HepG2 (cell line): ENCODE measurements around the gene SCYL1. TPM values are rescaled to one million over a fixed set of nuclear protein-coding genes. Genes with fewer than 3 reads are reported as not detected.

Experiments
- CENPX ChIP-seq: sonication (generic); formaldehyde crosslinking; IDR thresholded peaks from 2 replicates; pipeline ENCODE4 v1.9.0; 2021; ENCODE audit warnings: mild to moderate bottlenecking, missing genetic modification reagents, moderate library complexity
- CHD2 ChIP-seq: IDR thresholded peaks from 2 replicates; pipeline ENCODE4 v1.6.1; 2011; ENCODE audit warnings: low read depth, low read length, improper control_type of control experiment
- DMAP1 ChIP-seq: IDR thresholded peaks from 2 replicates; pipeline ENCODE4 v1.6.1; 2016
- ELF4 ChIP-seq: sonication (generic); formaldehyde crosslinking; IDR thresholded peaks from 2 replicates; pipeline ENCODE4 v1.5.0; 2020; ENCODE audit warnings: missing genetic modification reagents, mild to moderate bottlenecking, moderate library complexity, borderline replicate concordance
- HNF4G ChIP-seq, 2 experiments: sonication (generic) in 1 of 2; formaldehyde crosslinking in 1 of 2; IDR thresholded peaks; 2 replicates each; pipeline versions ENCODE4 v1.4.0 to v1.6.1; 2011 to 2020; ENCODE audit warnings: borderline replicate concordance in 2 of 2, low read depth in 2 of 2, mild to moderate bottlenecking in 2 of 2, low read length in 1 of 2, missing genetic modification reagents in 1 of 2, moderate library complexity in 1 of 2
- JUND ChIP-seq: sonication (generic); formaldehyde crosslinking; IDR thresholded peaks from 2 replicates; pipeline ENCODE4 v1.8.0; 2022; ENCODE audit warnings: mild to moderate bottlenecking, missing genetic modification reagents
- MTA1 ChIP-seq: sonication (generic); formaldehyde crosslinking; IDR thresholded peaks from 2 replicates; pipeline ENCODE4 v1.4.0; 2020; ENCODE audit warnings: missing genetic modification reagents, mild to moderate bottlenecking, borderline replicate concordance
- NAIF1 ChIP-seq: sonication (generic); formaldehyde crosslinking; IDR thresholded peaks from 2 replicates; pipeline ENCODE4 v1.5.0; 2020; ENCODE audit warnings: mild to moderate bottlenecking, missing genetic modification reagents, borderline replicate concordance
- RBM22 ChIP-seq: fragments of 200-400 bp; formaldehyde crosslinking; optimal IDR thresholded peaks from 2 replicates; pipeline ENCODE3; 2017; ENCODE audit warnings: mild to moderate bottlenecking, low read length, moderate library complexity
- SAFB2 ChIP-seq: sonication (generic); formaldehyde crosslinking; IDR thresholded peaks from 2 replicates; pipeline ENCODE4 v1.5.1; 2020; ENCODE audit warnings: missing genetic modification reagents, low read depth, mild to moderate bottlenecking, borderline replicate concordance
- SP2 ChIP-seq: sonication (generic); formaldehyde crosslinking; IDR thresholded peaks from 2 replicates; pipeline ENCODE4 v1.5.1; 2020; ENCODE audit warnings: mild to moderate bottlenecking, missing genetic modification reagents
- TCF7 ChIP-seq: sonication (generic); IDR thresholded peaks from 2 replicates; pipeline ENCODE4 v1.6.1; 2016; ENCODE audit warnings: antibody characterized with exemption, low read depth
- ZKSCAN8 ChIP-seq: IDR thresholded peaks from 2 replicates; pipeline ENCODE4 v1.6.1; 2016; ENCODE audit warnings: borderline replicate concordance, missing genetic modification reagents, missing compliant biosample characterization
- ZNF121 ChIP-seq: sonication (generic); formaldehyde crosslinking; IDR thresholded peaks from 2 replicates; pipeline ENCODE4 v1.5.0; 2020; ENCODE audit warnings: mild to moderate bottlenecking, missing genetic modification reagents
- ZNF33B ChIP-seq: sonication (generic); formaldehyde crosslinking; IDR thresholded peaks from 2 replicates; pipeline ENCODE4 v1.5.1; 2020; ENCODE audit warnings: mild to moderate bottlenecking, missing genetic modification reagents
- ZNF792 ChIP-seq: IDR thresholded peaks from 2 replicates; pipeline ENCODE4 v1.6.1; 2016
- ZSCAN20 ChIP-seq: sonication (generic); formaldehyde crosslinking; IDR thresholded peaks from 2 replicates; pipeline ENCODE4 v1.4.0; 2020; ENCODE audit warnings: missing genetic modification reagents, mild to moderate bottlenecking, borderline replicate concordance
- polyA plus RNA-seq, 8 experiments: library from polyadenylated mRNA; depleted of rRNA in 3 of 8; stranded (reverse) in 7 of 8; unstranded in 1 of 8; fragments of >200 nt; fragmentation: Illumina TruSeq in 4 of 8; extraction: Trizol in 4 of 8; gene quantifications; 2 replicates each; pipeline versions ENCODE4 v1.2.1 to v1.2.3, GENCODE V29; 2011 to 2016; ENCODE audit warnings: low read depth in 4 of 8, missing spikeins in 1 of 8, mixed read lengths in 1 of 8; ENCODE audit not compliant: insufficient read depth in 1 of 8
- total RNA-seq, 5 experiments: library from RNA; depleted of rRNA; stranded (reverse); fragments of >200 nt; fragmentation: Illumina TruSeq; extraction: Trizol; gene quantifications; 2 replicates each; pipeline ENCODE4 v1.2.3, GENCODE V29; 2016; ENCODE audit warnings: low read depth in 1 of 5
- TF ChIP-seq, protein P1 (sequence below): IDR thresholded peaks from 2 replicates; pipeline ENCODE4 v1.4.0; 2020; ENCODE audit warnings: mild to moderate bottlenecking, missing genetic modification reagents
- TF ChIP-seq, protein P2 (sequence below): sonication (generic); formaldehyde crosslinking; IDR thresholded peaks from 2 replicates; pipeline ENCODE4 v1.5.0; 2020; ENCODE audit warnings: missing genetic modification reagents
- TF ChIP-seq, protein P3 (sequence below): sonication (generic); formaldehyde crosslinking; IDR thresholded peaks from 2 replicates; pipeline ENCODE4 v1.4.0; 2020; ENCODE audit warnings: mild to moderate bottlenecking, missing genetic modification reagents
- TF ChIP-seq, protein P4 (sequence below): sonication (generic); formaldehyde crosslinking; IDR thresholded peaks from 2 replicates; pipeline ENCODE4 v1.8.0; 2022; ENCODE audit warnings: missing genetic modification reagents, low read depth, mild to moderate bottlenecking, borderline replicate concordance

SCYL1 gene
- total and polyA plus RNA-seq, 2 of the 13 experiments (the other 11 are each of a cell fraction or from before 2014, with no cell fraction given), result 65.9 to 103 TPM

DNA sequence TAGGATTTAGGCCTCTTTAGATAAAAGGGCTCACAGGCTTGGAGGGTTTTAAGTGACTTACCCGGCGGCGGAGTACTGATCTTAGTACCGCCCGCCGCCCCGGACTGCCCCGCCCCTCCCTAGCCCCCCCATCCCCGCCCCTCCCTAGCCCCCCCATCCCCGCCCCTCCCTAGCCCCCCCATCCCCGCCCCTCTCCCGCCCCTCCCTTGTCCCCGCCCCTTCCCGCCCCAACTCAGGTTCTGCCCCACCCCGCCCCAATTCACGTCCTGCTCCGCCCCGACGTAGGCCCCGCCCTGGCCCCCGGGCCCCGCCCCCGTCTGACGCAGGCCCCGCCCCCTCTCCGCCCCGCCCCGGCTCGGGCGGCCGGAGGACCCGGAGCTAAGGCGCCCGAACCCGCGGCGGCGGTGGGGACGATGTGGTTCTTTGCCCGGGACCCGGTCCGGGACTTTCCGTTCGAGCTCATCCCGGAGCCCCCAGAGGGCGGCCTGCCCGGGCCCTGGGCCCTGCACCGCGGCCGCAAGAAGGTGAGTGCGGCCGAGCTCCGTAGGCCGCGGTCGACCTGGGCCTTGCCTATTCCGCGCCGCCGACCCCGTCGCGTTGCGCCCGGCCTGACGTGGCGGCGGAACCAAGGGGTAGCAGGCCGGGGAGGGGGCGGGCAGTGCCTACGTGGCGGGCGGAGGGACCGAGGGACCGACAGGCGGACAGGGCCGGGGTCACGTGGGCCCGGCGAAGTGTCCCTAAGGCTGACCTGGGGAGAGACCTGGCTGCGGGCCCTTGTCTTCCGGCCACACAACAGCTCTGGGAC is at the start of gene SCYL1 (continued):
- TF ChIP-seq, protein P1, sequence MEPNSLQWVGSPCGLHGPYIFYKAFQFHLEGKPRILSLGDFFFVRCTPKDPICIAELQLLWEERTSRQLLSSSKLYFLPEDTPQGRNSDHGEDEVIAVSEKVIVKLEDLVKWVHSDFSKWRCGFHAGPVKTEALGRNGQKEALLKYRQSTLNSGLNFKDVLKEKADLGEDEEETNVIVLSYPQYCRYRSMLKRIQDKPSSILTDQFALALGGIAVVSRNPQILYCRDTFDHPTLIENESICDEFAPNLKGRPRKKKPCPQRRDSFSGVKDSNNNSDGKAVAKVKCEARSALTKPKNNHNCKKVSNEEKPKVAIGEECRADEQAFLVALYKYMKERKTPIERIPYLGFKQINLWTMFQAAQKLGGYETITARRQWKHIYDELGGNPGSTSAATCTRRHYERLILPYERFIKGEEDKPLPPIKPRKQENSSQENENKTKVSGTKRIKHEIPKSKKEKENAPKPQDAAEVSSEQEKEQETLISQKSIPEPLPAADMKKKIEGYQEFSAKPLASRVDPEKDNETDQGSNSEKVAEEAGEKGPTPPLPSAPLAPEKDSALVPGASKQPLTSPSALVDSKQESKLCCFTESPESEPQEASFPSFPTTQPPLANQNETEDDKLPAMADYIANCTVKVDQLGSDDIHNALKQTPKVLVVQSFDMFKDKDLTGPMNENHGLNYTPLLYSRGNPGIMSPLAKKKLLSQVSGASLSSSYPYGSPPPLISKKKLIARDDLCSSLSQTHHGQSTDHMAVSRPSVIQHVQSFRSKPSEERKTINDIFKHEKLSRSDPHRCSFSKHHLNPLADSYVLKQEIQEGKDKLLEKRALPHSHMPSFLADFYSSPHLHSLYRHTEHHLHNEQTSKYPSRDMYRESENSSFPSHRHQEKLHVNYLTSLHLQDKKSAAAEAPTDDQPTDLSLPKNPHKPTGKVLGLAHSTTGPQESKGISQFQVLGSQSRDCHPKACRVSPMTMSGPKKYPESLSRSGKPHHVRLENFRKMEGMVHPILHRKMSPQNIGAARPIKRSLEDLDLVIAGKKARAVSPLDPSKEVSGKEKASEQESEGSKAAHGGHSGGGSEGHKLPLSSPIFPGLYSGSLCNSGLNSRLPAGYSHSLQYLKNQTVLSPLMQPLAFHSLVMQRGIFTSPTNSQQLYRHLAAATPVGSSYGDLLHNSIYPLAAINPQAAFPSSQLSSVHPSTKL (CRISPR knock-in tag), result peak; percentile 18; the same call in 1 of the 2 replicates
- TF ChIP-seq ZKSCAN8 (CRISPR knock-in tag), result no peak
- no peak for TF ChIP-seq CENPX (CRISPR knock-in tag)
- peak; percentile 61; the same call in 1 of the 2 replicates for TF ChIP-seq MTA1
- 0 out of 2 replicates have a peak, but pooled peaks have one; percentile 54 for TF ChIP-seq ZNF33B (CRISPR knock-in tag)
- TF ChIP-seq ELF4 (CRISPR knock-in tag), result no peak
- TF ChIP-seq ZNF792 (CRISPR knock-in tag), result no peak
- TF ChIP-seq SP2 (CRISPR knock-in tag), result 0 out of 2 replicates have a peak, but pooled peaks have one; percentile 33
- TF ChIP-seq DMAP1 (CRISPR knock-in tag), result peak; percentile 88
- TF ChIP-seq, protein P2, sequence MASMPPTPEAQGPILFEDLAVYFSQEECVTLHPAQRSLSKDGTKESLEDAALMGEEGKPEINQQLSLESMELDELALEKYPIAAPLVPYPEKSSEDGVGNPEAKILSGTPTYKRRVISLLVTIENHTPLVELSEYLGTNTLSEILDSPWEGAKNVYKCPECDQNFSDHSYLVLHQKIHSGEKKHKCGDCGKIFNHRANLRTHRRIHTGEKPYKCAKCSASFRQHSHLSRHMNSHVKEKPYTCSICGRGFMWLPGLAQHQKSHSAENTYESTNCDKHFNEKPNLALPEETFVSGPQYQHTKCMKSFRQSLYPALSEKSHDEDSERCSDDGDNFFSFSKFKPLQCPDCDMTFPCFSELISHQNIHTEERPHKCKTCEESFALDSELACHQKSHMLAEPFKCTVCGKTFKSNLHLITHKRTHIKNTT (CRISPR knock-in tag), result no peak
- no peak for TF ChIP-seq ZNF121 (CRISPR knock-in tag)
- TF ChIP-seq HNF4G (IDR thresholded peaks at IDR 0.05; ENCODE audit: borderline replicate concordance, low read depth, low read length), result no peak
- TF ChIP-seq HNF4G (CRISPR knock-in tag; IDR thresholded peaks at IDR 0.05; ENCODE audit: borderline replicate concordance, low read depth), result no peak
- TF ChIP-seq, protein P3, sequence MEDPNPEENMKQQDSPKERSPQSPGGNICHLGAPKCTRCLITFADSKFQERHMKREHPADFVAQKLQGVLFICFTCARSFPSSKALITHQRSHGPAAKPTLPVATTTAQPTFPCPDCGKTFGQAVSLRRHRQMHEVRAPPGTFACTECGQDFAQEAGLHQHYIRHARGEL (CRISPR knock-in tag), result no peak
- 0 out of 2 replicates have a peak, but pooled peaks have one; percentile 49 for TF ChIP-seq SAFB2 (CRISPR knock-in tag)
- no peak for TF ChIP-seq TCF7
- no peak for TF ChIP-seq NAIF1 (CRISPR knock-in tag)
- peak; percentile 18; the same call in 1 of the 2 replicates for TF ChIP-seq JUND (CRISPR knock-in tag)
- TF ChIP-seq RBM22, result no peak
- TF ChIP-seq CHD2, result no peak
- TF ChIP-seq, protein P4, sequence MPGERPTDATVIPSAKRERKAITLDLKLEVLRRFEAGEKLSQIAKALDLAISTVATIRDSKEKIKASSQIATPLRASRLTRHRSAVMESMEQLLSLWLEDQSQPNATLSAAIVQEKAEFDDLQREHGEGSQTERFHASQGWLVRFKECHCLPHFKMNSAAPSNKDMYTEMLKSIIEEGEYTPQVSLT (CRISPR knock-in tag), result no peak
- no peak; the same call in none of the 2 replicates for TF ChIP-seq ZSCAN20
